Stomach smooth muscle (tissue), 2 donors: ENCODE data around the gene WAC.
"Not testable (repeated sequence)": the region's sequence is repeated elsewhere in the genome, so short reads cannot be mapped to it uniquely, and the experiment has no call there.

ENCODE experiments used
- H3K27ac ChIP-seq: one replicate; pipeline ENCODE4 v1.7.0; 2013; ENCODE audit warnings: mild to moderate bottlenecking, low read length, inconsistent platforms
- H3K27me3 ChIP-seq, 2 donors: one replicate each; pipeline ENCODE4 v1.7.0; 2013; ENCODE audit warnings: low read length in 2 of 2; ENCODE audit not compliant: insufficient read depth in 2 of 2, control insufficient read depth in 1 of 2
- H3K36me3 ChIP-seq, 2 donors: one replicate each; pipeline ENCODE4 v1.7.0; 2013; ENCODE audit warnings: low read length in 2 of 2; ENCODE audit not compliant: control insufficient read depth in 2 of 2, insufficient read depth in 2 of 2
- H3K4me1 ChIP-seq: one replicate; pipeline ENCODE4 v1.7.0; 2013; ENCODE audit warnings: low read length; ENCODE audit not compliant: control insufficient read depth, insufficient read depth
- H3K4me3 ChIP-seq, 2 donors: one replicate each; pipeline ENCODE4 v1.7.0; 2013; ENCODE audit warnings: low read length in 2 of 2
- H3K9ac ChIP-seq, 2 donors: one replicate each; pipeline ENCODE4 v1.7.0; 2013; ENCODE audit warnings: low read length in 2 of 2, mild to moderate bottlenecking in 1 of 2
- H3K9me3 ChIP-seq, 2 donors: one replicate each; pipeline ENCODE4 v1.7.0; 2013; ENCODE audit warnings: low read length in 2 of 2; ENCODE audit not compliant: control insufficient read depth in 2 of 2
- donor health status: healthy.
- donor health status: Pancreatic carcinoma.

Gene WAC

GRCh38 chr10:28503114-28503513 is 29.8 kb upstream of the WAC start:
- Histone ChIP-seq H3K9ac (no peak overlapping the region), H3K4me3 (no peak overlapping the region), H3K36me3 (no peaks in the 10 kb centered on the region), H3K27me3 (no peaks in the 10 kb centered on the region), H3K9me3 (no peaks in the 10 kb centered on the region), H3K27ac (no peak overlapping the region), H3K4me1 (no peaks in the 10 kb centered on the region)

DNA sequence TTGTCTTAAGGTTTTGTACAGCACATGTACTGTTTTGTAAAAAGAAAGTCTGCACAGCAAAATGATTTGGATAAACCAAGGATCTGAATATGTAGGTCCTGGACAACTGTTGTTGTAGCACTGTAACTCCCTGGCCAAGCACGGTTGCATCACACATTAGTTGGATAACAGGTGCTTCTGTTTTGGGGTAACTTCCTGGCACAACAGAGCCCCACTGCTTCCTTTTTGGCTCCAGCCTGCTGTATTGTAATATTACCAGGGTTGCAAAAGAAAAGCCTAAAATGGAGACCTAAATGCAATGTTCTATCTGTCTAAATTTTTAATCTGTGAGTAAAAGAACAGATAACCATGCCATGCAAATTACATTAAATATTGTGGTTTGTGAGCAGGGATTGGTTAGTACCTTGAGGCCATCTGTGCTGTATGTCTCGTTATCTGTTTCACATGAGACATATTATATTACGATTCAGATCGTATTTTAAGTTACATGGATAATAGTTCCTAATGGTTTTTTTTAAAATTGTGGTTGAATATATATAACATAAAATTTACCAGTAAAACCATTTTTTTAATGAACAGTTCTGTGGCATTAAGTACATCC is 27.5 kb upstream of the WAC start:
- Histone ChIP-seq H3K27ac (no peak overlapping the region), H3K4me1 (no peaks in the 10 kb centered on the region), H3K27me3 (no peaks in the 10 kb centered on the region), H3K9me3 (no peaks in the 10 kb centered on the region), H3K4me3 (no peak overlapping the region), H3K9ac (no peak overlapping the region), H3K36me3 (no peaks in the 10 kb centered on the region)

GRCh38 chr10:28508304-28508925 is 24.5 kb upstream of the WAC start:
- Histone ChIP-seq H3K4me3 (no peak overlapping the region), H3K27ac (no peak overlapping the region), H3K9ac (no peak overlapping the region), H3K9me3 (no peaks in the 10 kb centered on the region), H3K36me3 (no peaks in the 10 kb centered on the region), H3K4me1 (no peaks in the 10 kb centered on the region), H3K27me3 (no peaks in the 10 kb centered on the region)

DNA sequence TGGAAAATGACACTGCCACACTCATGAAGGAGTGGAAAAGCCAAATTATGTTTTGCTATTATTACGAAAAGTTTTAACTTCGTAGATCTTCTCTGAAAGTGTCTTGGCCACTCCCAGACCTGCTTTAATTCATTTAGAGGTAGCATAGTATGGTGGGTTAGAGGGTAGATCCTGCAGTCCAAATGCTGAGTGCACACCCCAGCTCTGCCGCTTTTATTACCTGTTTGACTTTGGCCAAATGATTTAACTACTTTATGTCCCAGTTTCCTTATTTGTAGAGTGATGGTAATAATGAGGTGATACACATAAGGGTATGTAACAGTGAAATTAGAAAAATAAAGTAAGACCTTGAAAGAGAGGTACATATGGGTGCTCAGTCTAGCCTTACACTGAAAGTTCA is 23.6 kb upstream of the WAC start:
- H3K9ac ChIP-seq: no peak overlapping the region
- no peaks in the 10 kb centered on the region for H3K9me3 ChIP-seq
- no peaks in the 10 kb centered on the region for H3K4me1 ChIP-seq
- no peaks in the 10 kb centered on the region for H3K36me3 ChIP-seq
- no peaks in the 10 kb centered on the region for H3K27me3 ChIP-seq
- no peak overlapping the region for H3K27ac ChIP-seq
- H3K4me3 ChIP-seq: no peak overlapping the region

DNA sequence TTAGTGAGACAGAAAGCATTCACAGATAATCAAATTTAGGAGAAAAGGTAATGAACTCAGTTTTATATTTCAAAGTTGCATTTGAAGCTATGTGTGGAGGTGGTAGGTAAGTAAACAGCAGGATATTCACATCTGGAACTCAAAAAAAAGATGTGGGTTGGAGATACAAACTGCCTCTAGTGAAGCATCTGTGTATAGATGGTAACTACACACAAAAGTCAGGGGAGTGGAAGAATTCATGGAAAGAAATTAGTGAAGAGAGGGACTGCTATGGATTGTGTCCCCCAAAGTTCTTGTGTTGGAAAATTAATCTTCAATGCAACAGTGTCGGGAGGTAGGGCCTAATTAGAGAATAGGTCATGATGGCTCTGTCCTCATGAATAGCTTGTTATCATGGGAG is 18.3 kb upstream of the WAC start:
- Histone ChIP-seq H3K9ac (no peak overlapping the region), H3K27me3 (no peaks in the 10 kb centered on the region), H3K27ac (no peak overlapping the region), H3K4me1 (no peaks in the 10 kb centered on the region), H3K4me3 (no peak overlapping the region), H3K9me3 (no peaks in the 10 kb centered on the region), H3K36me3 (no peaks in the 10 kb centered on the region)

DNA sequence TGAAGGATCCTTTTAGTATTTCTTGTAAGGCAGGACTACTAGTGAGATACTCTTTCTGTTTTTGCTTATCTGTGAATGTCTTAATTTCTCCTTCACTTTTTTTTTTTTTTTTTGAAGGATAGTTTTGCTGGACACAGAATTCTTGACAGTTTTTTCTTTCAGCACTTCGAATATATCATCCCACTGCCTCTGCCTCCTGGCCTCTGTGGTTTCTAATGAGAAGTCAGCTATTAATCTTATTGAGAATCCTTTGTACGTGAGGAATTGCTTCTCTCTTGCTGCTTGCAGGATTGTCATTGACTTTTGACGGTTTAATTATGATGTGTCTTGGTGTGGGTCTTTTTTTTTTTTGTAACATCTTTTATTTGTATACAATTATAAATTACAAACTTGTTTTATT is 12.6 kb upstream of the WAC start:
- Histone ChIP-seq H3K27me3 (no peaks in the 10 kb centered on the region), H3K9ac (no peak overlapping the region), H3K9me3 (no peaks in the 10 kb centered on the region), H3K4me1 (no peaks in the 10 kb centered on the region), H3K36me3 (peaks cover 8 to 10% of the 10 kb centered on the region in 2 donors), H3K4me3 (no peak overlapping the region), H3K27ac (no peak overlapping the region)

- H3K27me3 ChIP-seq, H3K27ac ChIP-seq, H3K9me3 ChIP-seq, H3K9ac ChIP-seq, H3K4me1 ChIP-seq, H3K4me3 ChIP-seq: not testable (repeated sequence)
- H3K36me3 ChIP-seq: peaks cover 10 to 15% of the 10 kb centered on the region in 2 donors
Measured at GRCh38 chr10:28520828-28521227, 12.1 kb upstream of the WAC start.

GRCh38 chr10:28521961-28522360 is 11.0 kb upstream of the WAC start:
- H3K27ac ChIP-seq, H3K9me3 ChIP-seq, H3K27me3 ChIP-seq, H3K4me3 ChIP-seq, H3K4me1 ChIP-seq, H3K9ac ChIP-seq: not testable (repeated sequence)
- H3K36me3 ChIP-seq: peaks cover 10 to 15% of the 10 kb centered on the region in 2 donors

DNA sequence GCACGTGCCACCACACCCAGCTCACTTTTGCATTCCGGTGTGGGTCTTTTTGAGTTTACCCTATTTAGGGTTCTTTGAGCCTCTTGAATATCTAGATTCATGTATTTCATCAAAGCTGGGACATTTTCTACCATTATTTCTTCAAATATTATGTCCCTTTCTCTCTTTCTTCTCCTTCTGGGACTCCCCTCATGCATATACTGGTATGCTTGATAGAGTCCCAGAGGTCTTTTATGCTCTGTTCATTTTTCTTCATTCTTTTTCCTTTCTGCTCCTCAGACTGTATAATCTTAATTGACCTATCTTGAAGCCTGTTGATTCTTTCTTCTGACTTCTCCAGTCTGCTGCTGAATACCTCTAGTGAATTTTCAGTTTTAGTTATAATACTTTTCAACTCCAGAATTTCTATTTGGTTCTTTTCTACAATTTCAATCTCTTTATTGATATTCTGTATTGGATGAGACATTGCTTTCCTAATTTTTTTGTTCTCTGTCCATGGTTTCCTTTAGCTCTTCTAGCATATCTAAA is 9.1 kb upstream of the WAC start:
- Histone ChIP-seq H3K9me3 (no peaks in the 10 kb centered on the region), H3K4me1 (no peaks in the 10 kb centered on the region), H3K9ac (no peak overlapping the region), H3K4me3 (no peak overlapping the region), H3K36me3 (peaks cover 10 to 15% of the 10 kb centered on the region in 2 donors), H3K27ac (no peak overlapping the region), H3K27me3 (no peaks in the 10 kb centered on the region)

GRCh38 chr10:28530751-28531150 is 2.2 kb upstream of the WAC start:
- H3K27me3 ChIP-seq: no peaks in the 10 kb centered on the region
- peaks cover 7% of the 10 kb centered on the region for H3K4me1 ChIP-seq
- H3K36me3 ChIP-seq: peaks cover 1 to 3% of the 10 kb centered on the region in 2 donors
- peak overlapping the region in 1 of 2 donors; percentile 95 for H3K9ac ChIP-seq
- H3K27ac ChIP-seq: no peak overlapping the region
- no peak overlapping the region for H3K4me3 ChIP-seq
- H3K9me3 ChIP-seq: no peaks in the 10 kb centered on the region

GRCh38 chr10:28533186-28533564 is 257 bp downstream of the WAC start:
- peaks cover 16 to 17% of the 10 kb centered on the region in 2 donors for H3K36me3 ChIP-seq
- peaks cover 7% of the 10 kb centered on the region for H3K4me1 ChIP-seq
- peak overlapping the region; percentile 97 for H3K27ac ChIP-seq
- no peaks in the 10 kb centered on the region for H3K9me3 ChIP-seq
- H3K4me3 ChIP-seq: peak overlapping the region in 1 of 2 donors; percentile 86
- H3K27me3 ChIP-seq: no peaks in the 10 kb centered on the region
- H3K9ac ChIP-seq: peak overlapping the region; percentile 52 to 58
